Progenitor cell of endocrine pancreas (in vitro differentiated cells): ENCODE results near the gene ERC1. TPM values are rescaled to one million over a fixed set of nuclear protein-coding genes. Genes with fewer than 3 reads are reported as not detected.

ENCODE experiments used
- DNase-seq: peaks from one replicate; pipeline ENCODE4 v3.0.0; 2021; ENCODE audit warnings: low spot score; ENCODE audit not compliant: unreplicated experiment
- H3K27ac Mint-ChIP-seq: 2 replicates; pipeline ENCODE4 v1.8.0; 2021; ENCODE audit warnings: mild to moderate bottlenecking, moderate library complexity, mixed read lengths
- H3K27me3 Mint-ChIP-seq: 2 replicates; pipeline ENCODE4 v1.8.0; 2021; ENCODE audit warnings: mixed read lengths
- H3K36me3 Mint-ChIP-seq: 2 replicates; pipeline ENCODE4 v1.8.0; 2022; ENCODE audit warnings: mixed read lengths; ENCODE audit not compliant: insufficient read depth
- H3K4me1 Mint-ChIP-seq: 2 replicates; pipeline ENCODE4 v1.8.0; 2021; ENCODE audit warnings: low read depth, mixed read lengths
- H3K4me3 Mint-ChIP-seq: 2 replicates; pipeline ENCODE4 v1.8.0; 2021; ENCODE audit warnings: low read depth, mild to moderate bottlenecking, moderate library complexity, mixed read lengths
- H3K9me3 Mint-ChIP-seq: 2 replicates; pipeline ENCODE4 v1.8.0; 2021; ENCODE audit warnings: low read depth, mixed read lengths
- CTCF ChIP-seq: fragments of 200-600 bp; sonication (generic); IDR thresholded peaks from one replicate; pipeline ENCODE4 v1.5.0; 2021; ENCODE audit warnings: antibody characterized with exemption, mild to moderate bottlenecking; ENCODE audit not compliant: unreplicated experiment
- total RNA-seq: library from RNA; stranded (reverse); gene quantifications from 2 replicates; pipeline ENCODE4 v1.2.1, GENCODE V29; 2021

Gene ERC1
- total RNA-seq, 1 donor from 2014 or later = 146 TPM

GRCh38 chr12:1515428-1515827 is 524.4 kb downstream of the ERC1 start:
- TF ChIP-seq CTCF = no peak
- H3K4me1 Mint-ChIP-seq = peaks cover 13% of the 10 kb centered on the region
- H3K36me3 Mint-ChIP-seq = peaks cover 2% of the 10 kb centered on the region
- peaks cover 18% of the 10 kb centered on the region for H3K27me3 Mint-ChIP-seq
- peaks cover 10% of the 10 kb centered on the region for H3K9me3 Mint-ChIP-seq
- no peak overlapping the region for H3K4me3 Mint-ChIP-seq
- DNase-seq = no peak
- no peak overlapping the region for H3K27ac Mint-ChIP-seq

- TF ChIP-seq CTCF = peak; percentile 77
- Mint-ChIP-seq H3K27ac (no peak overlapping the region), H3K9me3 (peaks cover 10% of the 10 kb centered on the region), H3K4me1 (peaks cover 13% of the 10 kb centered on the region), H3K4me3 (no peak overlapping the region), H3K36me3 (peaks cover 2% of the 10 kb centered on the region), H3K27me3 (peaks cover 18% of the 10 kb centered on the region)
- DNase-seq = no peak
Measured at GRCh38 chr12:1517007-1517406, 526.0 kb downstream of the ERC1 start.

- Mint-ChIP-seq H3K4me1 (peaks cover 13% of the 10 kb centered on the region), H3K36me3 (peaks cover 2% of the 10 kb centered on the region), H3K27ac (no peak overlapping the region), H3K27me3 (peaks cover 18% of the 10 kb centered on the region), H3K9me3 (peaks cover 10% of the 10 kb centered on the region), H3K4me3 (no peak overlapping the region)
- no peak for TF ChIP-seq CTCF
- DNase-seq = no peak
Measured at GRCh38 chr12:1517734-1518525, 526.9 kb downstream of the ERC1 start.

- DNase-seq = no peak
- peak overlapping the region; percentile 17 for H3K27ac Mint-ChIP-seq
- peak overlapping the region; percentile 12 for H3K4me3 Mint-ChIP-seq
- H3K9me3 Mint-ChIP-seq = peaks cover 10% of the 10 kb centered on the region
- H3K36me3 Mint-ChIP-seq = peaks cover 2% of the 10 kb centered on the region
- H3K4me1 Mint-ChIP-seq = peaks cover 15% of the 10 kb centered on the region
- TF ChIP-seq CTCF = no peak
- H3K27me3 Mint-ChIP-seq = peaks cover 22% of the 10 kb centered on the region
Measured at GRCh38 chr12:1518591-1519516, 527.8 kb downstream of the ERC1 start.

- no peak overlapping the region for H3K27ac Mint-ChIP-seq
- peaks cover 17% of the 10 kb centered on the region for H3K4me1 Mint-ChIP-seq
- H3K4me3 Mint-ChIP-seq = no peak overlapping the region
- no peak for TF ChIP-seq CTCF
- H3K27me3 Mint-ChIP-seq = peaks cover 25% of the 10 kb centered on the region
- peaks cover 2% of the 10 kb centered on the region for H3K36me3 Mint-ChIP-seq
- no peak for DNase-seq
- peaks cover 9% of the 10 kb centered on the region for H3K9me3 Mint-ChIP-seq
Measured at GRCh38 chr12:1519642-1520041, 528.6 kb downstream of the ERC1 start.
